Stomach (tissue), 9 donors: Measurements from ENCODE around the gene CPA5. TPM values are rescaled to one million over a fixed set of nuclear protein-coding genes. Genes with fewer than 3 reads are reported as not detected.

ENCODE experiments used
- DNase-seq, 2 donors: peaks; one replicate each; pipeline versions ENCODE4 v3.0.0 to v3.0.0-alpha.2; 2013 to 2019
- H3K27ac ChIP-seq, 5 donors: fragments of 200-600 bp in 4 of 5; sonication (generic) in 4 of 5; one replicate each; pipeline ENCODE4 v1.5.1; 2013 to 2019; ENCODE audit warnings: mild to moderate bottlenecking in 1 of 5, moderate library complexity in 1 of 5
- H3K27me3 ChIP-seq, 3 donors: fragments of 200-600 bp; sonication (generic); one replicate each; pipeline ENCODE4 v1.5.1; 2017 to 2019; ENCODE audit warnings: mixed run types in 1 of 3
- H3K36me3 ChIP-seq, 4 donors: fragments of 200-600 bp; sonication (generic); 1 replicate in 3 of 4; 2 replicates in 1 of 4; pipeline ENCODE4 v1.5.1; 2016 to 2019
- H3K4me1 ChIP-seq, 4 donors: fragments of 200-600 bp; sonication (generic); one replicate each; pipeline ENCODE4 v1.5.1; 2016 to 2019
- H3K4me3 ChIP-seq, 4 donors: fragments of 200-600 bp; sonication (generic) in 3 of 4; one replicate each; pipeline ENCODE4 v1.5.1; 2016 to 2019; ENCODE audit warnings: mild to moderate bottlenecking in 1 of 4
- H3K9me3 ChIP-seq, 4 donors: fragments of 200-600 bp; sonication (generic); one replicate each; pipeline ENCODE4 v1.5.1; 2016 to 2019
- EP300 ChIP-seq: sonication (generic); formaldehyde crosslinking; IDR thresholded peaks from one replicate; pipeline ENCODE4 v1.6.1; 2017; ENCODE audit warnings: antibody characterized with exemption
- POLR2A ChIP-seq, 4 donors: fragments of 450-650 bp; IDR thresholded peaks; one replicate each; pipeline ENCODE4 v1.6.1; 2016; ENCODE audit warnings: antibody characterized with exemption in 4 of 4, control low read depth in 2 of 4, mild to moderate bottlenecking in 1 of 4, moderate library complexity in 1 of 4
- POLR2AphosphoS5 ChIP-seq, 3 donors: sonication (generic); formaldehyde crosslinking; IDR thresholded peaks; one replicate each; pipeline ENCODE4 v1.6.1; 2016; ENCODE audit warnings: antibody characterized with exemption in 3 of 3
- whole genome bisulfite sequencing, 5 donors: extraction: QIAGEN DNeasy Blood & Tissue Kit in 3 of 5; methylation state at CpG; one replicate each; pipeline versions ENCODE4 v1.1.5 to v1.1.7; 2013 to 2018; 5-methylcytosine and 5-hydroxymethylcytosine counted together
- intact Hi-C: fragments of 100-400 bp; cut with DNase I; formaldehyde crosslinking; loops from one replicate; pipeline ENCODE4 v1.15.1; 2023; ENCODE audit warnings: low total_unique reads
- polyA plus RNA-seq, 3 donors: library from polyadenylated mRNA; stranded (reverse); fragments of 200-250 nt; gene quantifications; one replicate each; pipeline ENCODE4 v1.2.3, GENCODE V29; 2013
- total RNA-seq, 5 donors: library from RNA; depleted of rRNA; stranded (reverse); fragments of >200 nt; gene quantifications; one replicate each; pipeline versions ENCODE4 v1.1.0 to v1.2.3, GENCODE V29; 2014 to 2016
- TF ChIP-seq, protein P1 (sequence below), 7 experiments: fragments of 450-650 bp in 4 of 7; fragments of 200-600 bp in 3 of 7; sonication (generic) in 3 of 7; IDR thresholded peaks; one replicate each; pipeline ENCODE4 v1.5.1; 2016 to 2019; ENCODE audit warnings: antibody characterized with exemption in 7 of 7, control low read depth in 2 of 7, mild to moderate bottlenecking in 1 of 7
- donor health status: healthy with polysubstance abuse.
- donor health status: Bipolar disorder and iron deficiency.
- donor health status: healthy.

CPA5 gene
- total and polyA plus RNA-seq, 8 donors: 0.48 TPM; not detected in 7

- intact Hi-C loops: no loop called here
- DNase-seq: no peak
- 86 to 94% (median 89%) methylated on average over 4 of the region's 4 CpGs for WGBS, 5 donors
- no peak for TF ChIP-seq EP300
- TF ChIP-seq POLR2AphosphoS5 (IDR thresholded peaks at IDR 0.05): no peak
- TF ChIP-seq, protein P1, sequence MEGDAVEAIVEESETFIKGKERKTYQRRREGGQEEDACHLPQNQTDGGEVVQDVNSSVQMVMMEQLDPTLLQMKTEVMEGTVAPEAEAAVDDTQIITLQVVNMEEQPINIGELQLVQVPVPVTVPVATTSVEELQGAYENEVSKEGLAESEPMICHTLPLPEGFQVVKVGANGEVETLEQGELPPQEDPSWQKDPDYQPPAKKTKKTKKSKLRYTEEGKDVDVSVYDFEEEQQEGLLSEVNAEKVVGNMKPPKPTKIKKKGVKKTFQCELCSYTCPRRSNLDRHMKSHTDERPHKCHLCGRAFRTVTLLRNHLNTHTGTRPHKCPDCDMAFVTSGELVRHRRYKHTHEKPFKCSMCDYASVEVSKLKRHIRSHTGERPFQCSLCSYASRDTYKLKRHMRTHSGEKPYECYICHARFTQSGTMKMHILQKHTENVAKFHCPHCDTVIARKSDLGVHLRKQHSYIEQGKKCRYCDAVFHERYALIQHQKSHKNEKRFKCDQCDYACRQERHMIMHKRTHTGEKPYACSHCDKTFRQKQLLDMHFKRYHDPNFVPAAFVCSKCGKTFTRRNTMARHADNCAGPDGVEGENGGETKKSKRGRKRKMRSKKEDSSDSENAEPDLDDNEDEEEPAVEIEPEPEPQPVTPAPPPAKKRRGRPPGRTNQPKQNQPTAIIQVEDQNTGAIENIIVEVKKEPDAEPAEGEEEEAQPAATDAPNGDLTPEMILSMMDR (IDR thresholded peaks at IDR 0.05): no peak
- TF ChIP-seq POLR2A (IDR thresholded peaks at IDR 0.05): no peak
- no peaks in the 10 kb centered on the region for H3K36me3 ChIP-seq
- H3K27ac ChIP-seq: no peak overlapping the region
- no peak overlapping the region for H3K4me3 ChIP-seq
- no peaks in the 10 kb centered on the region for H3K27me3 ChIP-seq
- no peaks in the 10 kb centered on the region for H3K9me3 ChIP-seq
- H3K4me1 ChIP-seq: no peaks in the 10 kb centered on the region
These were observed 2.7 kb upstream of the CPA5 start for GRCh38 chr7:130341882-130342281.

- WGBS, 5 donors: 86 to 92% (median 90%) methylated on average over 3 of the region's 3 CpGs
- H3K27ac ChIP-seq: no peak overlapping the region
- intact Hi-C loops: no loop called here
- no peak overlapping the region for H3K4me3 ChIP-seq
- no peak for DNase-seq
- TF ChIP-seq, protein P1 (IDR thresholded peaks at IDR 0.05): no peak
- no peak for TF ChIP-seq EP300
- TF ChIP-seq POLR2A (IDR thresholded peaks at IDR 0.05): no peak
- no peak for TF ChIP-seq POLR2AphosphoS5 (IDR thresholded peaks at IDR 0.05)
- no peaks in the 10 kb centered on the region for H3K9me3 ChIP-seq
- no peaks in the 10 kb centered on the region for H3K27me3 ChIP-seq
- H3K4me1 ChIP-seq: no peaks in the 10 kb centered on the region
- no peaks in the 10 kb centered on the region for H3K36me3 ChIP-seq
These were observed 1.8 kb upstream of the CPA5 start for GRCh38 chr7:130342701-130343380.

- Histone ChIP-seq H3K36me3 (no peaks in the 10 kb centered on the region), H3K4me1 (no peaks in the 10 kb centered on the region), H3K27ac (no peak overlapping the region), H3K27me3 (no peaks in the 10 kb centered on the region), H3K4me3 (no peak overlapping the region), H3K9me3 (no peaks in the 10 kb centered on the region)
- TF ChIP-seq EP300 (no peak), POLR2A (IDR thresholded peaks at IDR 0.05) (no peak), POLR2AphosphoS5 (IDR thresholded peaks at IDR 0.05) (no peak)
- intact Hi-C loops: no loop called here
- DNase-seq: no peak
- 37 to 61% (median 50%) methylated on average over 8 of the region's 8 CpGs for WGBS, 5 donors
These were observed 520 bp downstream of the CPA5 start for GRCh38 chr7:130345136-130345535.

GRCh38 chr7:130345725-130346124, 1.1 kb downstream of the CPA5 start:
- DNase-seq: no peak
- 73 to 90% (median 85%) methylated on average over 4 to 5 of the region's 5 CpGs for WGBS, 5 donors
- Histone ChIP-seq H3K36me3 (no peaks in the 10 kb centered on the region), H3K4me1 (no peaks in the 10 kb centered on the region), H3K27me3 (no peaks in the 10 kb centered on the region), H3K9me3 (no peaks in the 10 kb centered on the region), H3K27ac (no peak overlapping the region), H3K4me3 (no peak overlapping the region)
- no peak for TF ChIP-seq POLR2A (IDR thresholded peaks at IDR 0.05)
- no peak for TF ChIP-seq EP300
- TF ChIP-seq, protein P1 (IDR thresholded peaks at IDR 0.05): no peak
- no peak for TF ChIP-seq POLR2AphosphoS5 (IDR thresholded peaks at IDR 0.05)
- intact Hi-C loops: no loop called here
